IMR-90 (cell line): ENCODE data around the gene TSPAN17.

ENCODE experiments used
- NFE2L2 ChIP-seq: fragments of 150-350 bp; IDR thresholded peaks from 2 replicates; pipeline ENCODE4 v1.6.1; 2016; ENCODE audit warnings: low read depth, mild to moderate bottlenecking, low read length
- POLR2A ChIP-seq: IDR thresholded peaks from 2 replicates; pipeline ENCODE4 v1.6.1; 2012; ENCODE audit warnings: mild to moderate bottlenecking, low read depth, low read length
- RCOR1 ChIP-seq: IDR thresholded peaks from 2 replicates; pipeline ENCODE4 v1.6.1; 2012; ENCODE audit warnings: mild to moderate bottlenecking, low read length, improper control_type of control experiment; ENCODE audit not compliant: insufficient replicate concordance
- TF ChIP-seq, protein P1 (sequence below): conservative IDR thresholded peaks from 2 replicates; pipeline ENCODE4 v1.5.1; 2012; ENCODE audit warnings: mild to moderate bottlenecking, low read depth, low read length, improper control_type of control experiment

DNA sequence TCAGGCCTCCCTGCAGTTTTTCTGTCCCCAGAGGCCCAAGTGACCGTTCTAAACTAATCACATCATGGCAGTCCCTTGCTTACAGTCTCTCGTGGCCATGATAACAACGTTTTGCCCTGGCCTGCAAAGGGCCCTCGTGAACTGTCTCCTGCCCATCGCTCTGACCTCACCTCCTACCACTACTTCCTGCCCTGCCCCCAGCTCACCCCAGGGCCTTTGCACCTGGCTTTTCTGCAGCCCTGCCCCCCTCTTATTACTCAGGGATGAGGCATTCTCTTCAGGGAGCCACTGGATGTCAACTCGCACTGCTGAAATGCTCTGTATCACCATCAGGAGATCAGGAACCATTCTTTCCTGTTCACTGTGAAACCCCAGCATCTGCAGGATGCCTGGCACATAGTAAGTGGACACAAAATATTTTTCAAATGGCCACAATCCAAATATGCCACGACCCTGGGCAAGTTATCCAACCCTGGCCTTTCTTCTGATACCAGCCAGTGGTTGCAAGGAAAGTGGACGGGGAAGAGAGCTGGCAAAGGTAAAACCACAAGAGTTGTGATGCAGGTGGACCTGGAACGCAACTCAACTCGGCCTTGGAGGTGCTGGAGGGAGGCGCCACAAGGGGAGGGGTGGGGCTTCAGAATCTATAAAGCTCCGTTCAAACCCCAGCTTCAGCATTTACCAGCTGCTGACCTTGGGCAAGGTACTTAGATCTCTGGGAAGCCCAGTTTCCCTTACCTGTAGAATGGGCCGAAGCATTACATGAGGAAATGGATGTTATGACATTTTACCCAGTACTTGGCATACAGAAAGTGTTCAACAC is 18.7 kb upstream of the TSPAN17 start:
- TF ChIP-seq, protein P1, sequence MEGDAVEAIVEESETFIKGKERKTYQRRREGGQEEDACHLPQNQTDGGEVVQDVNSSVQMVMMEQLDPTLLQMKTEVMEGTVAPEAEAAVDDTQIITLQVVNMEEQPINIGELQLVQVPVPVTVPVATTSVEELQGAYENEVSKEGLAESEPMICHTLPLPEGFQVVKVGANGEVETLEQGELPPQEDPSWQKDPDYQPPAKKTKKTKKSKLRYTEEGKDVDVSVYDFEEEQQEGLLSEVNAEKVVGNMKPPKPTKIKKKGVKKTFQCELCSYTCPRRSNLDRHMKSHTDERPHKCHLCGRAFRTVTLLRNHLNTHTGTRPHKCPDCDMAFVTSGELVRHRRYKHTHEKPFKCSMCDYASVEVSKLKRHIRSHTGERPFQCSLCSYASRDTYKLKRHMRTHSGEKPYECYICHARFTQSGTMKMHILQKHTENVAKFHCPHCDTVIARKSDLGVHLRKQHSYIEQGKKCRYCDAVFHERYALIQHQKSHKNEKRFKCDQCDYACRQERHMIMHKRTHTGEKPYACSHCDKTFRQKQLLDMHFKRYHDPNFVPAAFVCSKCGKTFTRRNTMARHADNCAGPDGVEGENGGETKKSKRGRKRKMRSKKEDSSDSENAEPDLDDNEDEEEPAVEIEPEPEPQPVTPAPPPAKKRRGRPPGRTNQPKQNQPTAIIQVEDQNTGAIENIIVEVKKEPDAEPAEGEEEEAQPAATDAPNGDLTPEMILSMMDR, result no peak
- no peak for TF ChIP-seq RCOR1
- no peak for TF ChIP-seq NFE2L2
- no peak for TF ChIP-seq POLR2A
